AG09309 (cell line): ENCODE measurements around the gene TMEM14A.

Source experiments
- DNase-seq: peaks from one replicate; pipeline ENCODE4 v3.0.0-alpha.2; 2010; ENCODE audit warnings: low read depth
- H3K4me3 ChIP-seq: 2 replicates; pipeline ENCODE4 v1.5.1; 2011; ENCODE audit warnings: mild to moderate bottlenecking, low read depth, low read length, moderate library complexity; ENCODE audit not compliant: control insufficient read depth
- TF ChIP-seq, protein P1 (sequence below): IDR thresholded peaks from 2 replicates; pipeline ENCODE4 v1.5.1; 2011; ENCODE audit warnings: mild to moderate bottlenecking, low read depth, low read length, inconsistent platforms; ENCODE audit not compliant: insufficient read depth, control insufficient read depth; ENCODE audit errors: missing control alignments

The TMEM14A gene

DNA sequence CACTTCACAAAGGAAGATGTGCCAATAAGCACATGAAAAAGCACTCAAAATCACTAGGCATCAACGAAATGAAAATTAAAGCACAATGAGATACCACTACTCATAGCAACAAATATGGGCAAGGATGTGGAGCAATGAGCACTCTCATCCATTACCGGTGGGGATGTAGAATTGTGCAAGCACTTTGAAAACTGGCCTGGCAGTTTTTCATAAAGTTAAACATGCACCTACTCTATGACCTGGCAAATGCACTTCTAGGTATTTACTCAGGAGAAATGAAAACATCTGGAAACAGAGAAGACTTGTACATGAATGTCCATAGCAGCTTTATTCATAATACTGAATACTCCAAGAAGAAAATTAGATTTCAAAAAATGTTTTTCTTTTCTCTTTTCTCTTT, 34.1 kb upstream of the TMEM14A start:
- no peak for DNase-seq
- TF ChIP-seq, protein P1, sequence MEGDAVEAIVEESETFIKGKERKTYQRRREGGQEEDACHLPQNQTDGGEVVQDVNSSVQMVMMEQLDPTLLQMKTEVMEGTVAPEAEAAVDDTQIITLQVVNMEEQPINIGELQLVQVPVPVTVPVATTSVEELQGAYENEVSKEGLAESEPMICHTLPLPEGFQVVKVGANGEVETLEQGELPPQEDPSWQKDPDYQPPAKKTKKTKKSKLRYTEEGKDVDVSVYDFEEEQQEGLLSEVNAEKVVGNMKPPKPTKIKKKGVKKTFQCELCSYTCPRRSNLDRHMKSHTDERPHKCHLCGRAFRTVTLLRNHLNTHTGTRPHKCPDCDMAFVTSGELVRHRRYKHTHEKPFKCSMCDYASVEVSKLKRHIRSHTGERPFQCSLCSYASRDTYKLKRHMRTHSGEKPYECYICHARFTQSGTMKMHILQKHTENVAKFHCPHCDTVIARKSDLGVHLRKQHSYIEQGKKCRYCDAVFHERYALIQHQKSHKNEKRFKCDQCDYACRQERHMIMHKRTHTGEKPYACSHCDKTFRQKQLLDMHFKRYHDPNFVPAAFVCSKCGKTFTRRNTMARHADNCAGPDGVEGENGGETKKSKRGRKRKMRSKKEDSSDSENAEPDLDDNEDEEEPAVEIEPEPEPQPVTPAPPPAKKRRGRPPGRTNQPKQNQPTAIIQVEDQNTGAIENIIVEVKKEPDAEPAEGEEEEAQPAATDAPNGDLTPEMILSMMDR, result no peak
- no peak overlapping the region for H3K4me3 ChIP-seq

DNA sequence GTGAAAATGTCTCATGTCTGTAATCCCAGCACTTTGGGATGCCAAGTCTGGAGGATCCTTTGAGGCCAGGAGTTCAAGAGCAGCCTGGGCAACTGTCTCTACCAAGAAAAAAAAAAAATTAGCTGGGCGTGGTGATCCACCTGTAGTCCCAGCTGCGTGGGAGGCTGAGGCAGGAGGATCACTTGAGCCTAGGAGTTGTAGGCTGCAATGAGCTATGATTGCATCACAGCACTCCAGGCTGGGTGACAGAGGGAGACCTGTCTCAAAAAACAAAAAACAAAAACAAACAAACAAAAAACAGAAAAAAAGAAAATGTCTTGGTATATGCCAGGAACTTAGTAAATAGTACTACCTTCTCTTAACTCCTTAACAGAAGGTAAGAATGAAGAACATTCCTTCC, 31.4 kb upstream of the TMEM14A start:
- no peak overlapping the region for H3K4me3 ChIP-seq
- no peak for DNase-seq
- TF ChIP-seq, protein P1, result no peak

DNA sequence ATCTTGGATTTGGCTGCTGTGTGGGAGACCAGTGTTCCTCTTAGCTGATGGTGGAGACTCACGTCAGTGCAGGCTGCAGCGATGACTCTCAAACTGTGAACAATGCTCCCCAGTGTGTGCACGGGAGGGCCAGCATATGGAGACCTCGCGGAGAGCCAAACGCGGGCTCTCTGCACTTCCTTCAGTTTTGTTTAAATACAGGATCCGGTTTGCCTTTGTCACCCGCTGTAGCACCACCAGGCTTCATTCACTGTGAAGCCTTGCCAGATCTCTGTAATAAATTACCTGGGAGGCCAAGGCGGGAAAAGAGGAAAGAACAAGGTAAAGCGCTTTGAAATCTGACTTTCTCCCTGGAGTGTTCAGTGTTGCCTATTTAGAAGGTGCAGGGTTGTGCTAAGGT, 30.7 kb upstream of the TMEM14A start:
- H3K4me3 ChIP-seq, result no peak overlapping the region
- no peak for DNase-seq
- TF ChIP-seq, protein P1, result no peak

DNA sequence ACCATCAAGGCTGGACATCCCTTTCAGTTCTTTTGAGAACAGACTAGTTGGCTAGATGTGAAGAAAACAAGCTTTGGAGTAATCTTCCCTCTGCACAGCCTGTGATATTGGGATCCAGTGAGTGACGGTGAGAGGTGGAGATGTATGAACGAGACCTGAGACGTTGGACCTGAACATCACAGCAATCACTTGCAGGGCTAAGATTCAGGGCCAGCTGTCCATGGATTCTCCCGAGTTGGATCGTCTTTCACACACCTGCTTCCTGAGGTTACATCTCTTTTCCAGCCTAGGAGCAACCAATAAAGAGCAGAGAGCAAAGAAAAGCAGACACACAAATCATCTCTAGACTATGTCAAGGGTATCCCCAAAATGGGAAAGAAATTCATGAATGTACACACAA, 30.0 kb upstream of the TMEM14A start:
- TF ChIP-seq, protein P1, result no peak
- H3K4me3 ChIP-seq, result no peak overlapping the region
- DNase-seq, result no peak

DNA sequence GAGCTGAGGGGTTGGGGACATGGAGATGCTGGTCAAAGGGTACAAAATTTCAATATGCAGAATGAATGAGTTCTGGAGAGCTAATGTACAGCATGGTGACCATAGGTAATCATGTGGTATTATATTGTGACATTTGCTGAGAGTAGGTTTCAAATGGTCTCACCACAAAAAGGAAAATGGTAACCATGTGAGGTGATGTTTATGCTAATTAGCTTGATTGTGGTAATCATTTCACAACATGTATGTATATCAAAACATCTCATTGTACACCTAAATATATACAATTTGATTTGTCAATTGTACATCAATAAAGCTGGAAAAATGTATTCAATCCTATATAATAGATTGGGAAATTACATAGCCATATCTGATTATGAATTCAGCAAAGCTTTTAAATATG, 29.5 kb upstream of the TMEM14A start:
- TF ChIP-seq, protein P1, result no peak
- no peak for DNase-seq
- no peak overlapping the region for H3K4me3 ChIP-seq

DNA sequence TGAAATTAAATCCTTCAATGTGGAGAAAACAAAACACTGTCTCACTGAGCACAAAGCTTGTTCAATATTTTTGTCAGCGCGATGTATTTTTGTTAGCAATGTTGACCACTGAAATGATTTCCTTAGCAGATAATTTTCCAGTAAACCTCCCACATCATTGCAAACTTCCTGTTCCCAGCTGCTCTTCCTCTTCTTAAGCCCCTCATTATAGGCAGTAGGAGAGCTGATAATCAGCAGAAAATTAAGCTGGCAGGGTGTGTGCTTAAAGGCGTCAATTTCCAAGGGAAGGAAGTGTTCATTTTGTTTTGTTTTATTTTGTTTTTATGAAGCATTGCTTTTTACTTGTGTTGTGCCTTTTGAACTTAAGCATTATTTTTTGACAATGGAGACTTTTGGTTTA, 29.1 kb upstream of the TMEM14A start:
- TF ChIP-seq, protein P1, result no peak
- DNase-seq, result no peak
- H3K4me3 ChIP-seq, result no peak overlapping the region

DNA sequence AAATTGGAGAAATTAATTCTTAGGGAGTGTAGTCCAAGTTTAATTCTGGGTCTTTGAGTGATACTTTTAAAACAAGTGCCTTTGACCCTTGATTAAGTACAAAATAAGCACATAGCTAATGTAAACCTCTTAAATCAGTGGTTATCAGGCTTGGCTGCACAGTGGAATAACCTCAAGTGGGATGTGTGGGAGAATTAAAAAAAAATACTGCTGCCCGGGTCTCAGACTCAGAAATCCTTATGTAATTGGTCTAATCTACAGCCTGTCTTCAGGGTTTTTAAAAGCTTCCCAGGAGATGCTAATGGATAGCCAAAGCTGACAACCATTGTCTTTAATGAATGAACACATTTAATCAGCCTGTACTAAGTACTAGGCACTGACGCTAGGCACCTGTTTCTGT, 28.5 kb upstream of the TMEM14A start:
- no peak overlapping the region for H3K4me3 ChIP-seq
- TF ChIP-seq, protein P1, result no peak
- DNase-seq, result no peak
